HG03521 (cell line): ENCODE results near the gene FAM229A.
A peak's percentile ranks its signal among the peaks of the same experiment; 100 is the strongest.
"Not testable (repeated sequence)": the region's sequence is repeated elsewhere in the genome, so short reads cannot be mapped to it uniquely, and the experiment has no call there.

Source experiments
- ATAC-seq: cut with Tn5 transposase; IDR thresholded peaks from one replicate; pipeline ENCODE4 v1.9.1; 2021; ENCODE audit warnings: mild to moderate bottlenecking, moderate library complexity; ENCODE audit not compliant: unreplicated experiment

The FAM229A gene

GRCh38 chr1:32377541-32378220 lies 15.4 kb upstream of the FAM229A start:
- ATAC-seq = no peak

GRCh38 chr1:32376199-32376598 lies 13.9 kb upstream of the FAM229A start:
- no peak for ATAC-seq

- no peak for ATAC-seq
Measured at GRCh38 chr1:32373996-32374592, 11.8 kb upstream of the FAM229A start.

- ATAC-seq = no peak
Measured at GRCh38 chr1:32372149-32372756, 10.0 kb upstream of the FAM229A start.

- no peak for ATAC-seq
Measured at GRCh38 chr1:32367912-32368635, 5.8 kb upstream of the FAM229A start.

GRCh38 chr1:32365445-32365844 lies 3.2 kb upstream of the FAM229A start:
- ATAC-seq = no peak

- no peak for ATAC-seq
Measured at GRCh38 chr1:32364836-32365235, 2.6 kb upstream of the FAM229A start.

GRCh38 chr1:32363713-32364112 lies 1.4 kb upstream of the FAM229A start:
- no peak for ATAC-seq

GRCh38 chr1:32361674-32362473 lies 411 bp downstream of the FAM229A start:
- no peak for ATAC-seq

- no peak for ATAC-seq
Measured at GRCh38 chr1:32361308-32361673, 994 bp downstream of the FAM229A start.

- no peak for ATAC-seq
Measured at GRCh38 chr1:32358435-32358834, 3.9 kb downstream of the FAM229A start.

GRCh38 chr1:32357614-32358013 lies 4.7 kb downstream of the FAM229A start:
- no peak for ATAC-seq

GRCh38 chr1:32356478-32356877 lies 5.8 kb downstream of the FAM229A start:
- ATAC-seq = no peak

GRCh38 chr1:32355778-32356177 lies 6.5 kb downstream of the FAM229A start:
- ATAC-seq = not testable (repeated sequence)

GRCh38 chr1:32353886-32354570 lies 8.3 kb downstream of the FAM229A start:
- no peak for ATAC-seq

- ATAC-seq = no peak
Measured at GRCh38 chr1:32353431-32353830, 8.9 kb downstream of the FAM229A start.

- no peak for ATAC-seq
Measured at GRCh38 chr1:32352831-32353383, 9.4 kb downstream of the FAM229A start.

GRCh38 chr1:32352239-32352745 lies 10.0 kb downstream of the FAM229A start:
- ATAC-seq = no peak

GRCh38 chr1:32351399-32352238 lies 10.7 kb downstream of the FAM229A start:
- peak; percentile 85 for ATAC-seq
